HG03342 (cell line): ENCODE data around the gene CTNNA2.

Source experiments
- ATAC-seq: cut with Tn5 transposase; IDR thresholded peaks from one replicate; pipeline ENCODE4 v1.9.1; 2021; ENCODE audit warnings: mild to moderate bottlenecking, moderate library complexity; ENCODE audit not compliant: unreplicated experiment

CTNNA2 gene

DNA sequence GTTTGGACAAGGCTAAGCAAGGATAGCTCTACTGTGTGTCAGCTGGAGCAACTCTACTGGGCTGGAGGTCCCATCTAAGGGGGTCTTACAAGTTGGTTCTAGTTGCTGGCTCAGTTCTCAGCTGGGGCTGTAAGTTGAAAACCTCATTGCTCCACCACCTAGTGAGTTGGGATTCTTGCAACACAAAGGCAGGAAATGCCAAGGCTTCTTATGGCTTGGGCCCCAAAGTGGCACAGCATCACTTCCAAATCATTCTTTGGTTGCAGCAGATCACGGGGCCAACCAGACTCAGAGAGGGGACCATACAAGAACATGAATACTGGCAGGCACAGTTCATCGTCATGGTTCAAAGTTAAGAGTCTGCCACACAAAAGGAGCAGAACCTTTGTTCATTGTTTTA is 459.0 kb downstream of the CTNNA2 start:
- ATAC-seq: no peak

- ATAC-seq: no peak
Observed at GRCh38 chr2:79972661-79973060, 459.8 kb downstream of the CTNNA2 start.

DNA sequence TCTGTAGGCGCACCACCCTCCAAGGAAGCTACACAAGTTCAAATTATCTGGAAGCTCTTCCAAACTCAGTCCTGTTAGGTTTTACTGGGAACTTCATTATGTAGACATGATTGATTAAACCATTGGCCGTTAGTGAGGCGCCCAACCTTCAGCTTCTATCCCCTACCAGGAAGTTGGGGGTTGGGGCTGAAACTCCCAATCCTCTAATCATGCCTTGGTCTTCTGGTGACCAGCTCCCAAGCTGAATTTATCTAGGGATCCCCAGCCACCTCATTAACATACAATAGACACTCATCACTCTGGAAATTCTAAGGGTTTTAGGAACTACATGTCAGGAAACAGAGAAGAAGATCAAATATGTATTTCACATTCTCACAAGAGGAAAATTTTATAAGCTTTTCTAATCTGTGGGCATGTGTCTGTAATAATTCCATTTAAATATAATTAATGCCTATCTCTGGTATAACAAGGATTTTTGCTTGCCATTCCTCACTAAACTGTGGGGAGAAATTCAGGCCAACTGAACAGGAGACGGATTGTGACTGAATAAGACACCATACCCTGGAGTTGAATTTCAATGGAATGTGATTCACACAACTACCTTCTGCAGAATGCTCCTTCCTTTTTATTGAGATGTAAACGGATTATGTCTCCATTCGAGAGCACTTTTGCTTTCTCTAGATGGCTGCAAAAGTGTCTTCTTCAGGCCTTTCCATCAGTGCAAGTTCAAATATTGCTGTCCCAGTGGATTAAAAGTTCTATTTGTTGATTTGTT is 463.1 kb downstream of the CTNNA2 start:
- no peak for ATAC-seq

DNA sequence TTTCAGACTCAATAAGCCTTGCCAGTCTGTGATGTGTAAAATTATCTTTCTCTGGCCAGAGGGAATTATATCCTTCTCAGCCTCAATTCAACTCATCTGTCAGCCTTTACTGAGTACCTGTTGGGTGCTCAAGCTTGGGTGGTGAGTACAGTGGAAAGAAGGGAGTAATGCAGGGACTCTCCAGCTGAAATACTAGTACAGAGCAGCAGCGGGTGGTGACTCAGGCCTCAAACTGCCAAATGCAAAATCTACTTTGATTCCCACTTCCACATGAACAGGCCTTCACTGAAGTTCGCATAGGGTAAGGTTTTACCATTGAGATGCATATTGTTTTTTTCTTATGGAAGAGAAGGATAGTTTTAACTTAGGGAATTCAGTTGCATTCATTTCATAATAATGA is 464.9 kb downstream of the CTNNA2 start:
- ATAC-seq: no peak

- ATAC-seq: no peak
Observed at GRCh38 chr2:79980116-79980515, 467.3 kb downstream of the CTNNA2 start.

- ATAC-seq: no peak
Observed at GRCh38 chr2:79980816-79981215, 468.0 kb downstream of the CTNNA2 start.

DNA sequence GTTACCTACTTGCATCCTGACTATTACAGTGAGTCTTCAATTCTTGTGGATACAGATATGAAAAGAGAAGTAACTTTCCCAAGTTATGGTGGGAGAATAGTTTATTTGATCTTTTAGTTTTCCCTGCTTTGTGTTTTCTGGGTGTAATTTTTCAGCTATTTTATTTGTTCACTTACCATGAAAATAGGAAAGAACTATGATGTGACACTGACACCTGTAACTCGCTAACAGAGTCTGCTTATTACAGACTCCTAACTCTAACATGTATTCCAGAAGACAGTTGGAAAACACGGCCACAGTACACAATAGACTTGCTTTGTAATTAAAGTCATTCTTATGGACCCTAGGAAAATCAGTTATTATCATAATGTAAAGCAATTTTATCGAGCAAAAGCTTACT is 468.5 kb downstream of the CTNNA2 start:
- no peak for ATAC-seq

DNA sequence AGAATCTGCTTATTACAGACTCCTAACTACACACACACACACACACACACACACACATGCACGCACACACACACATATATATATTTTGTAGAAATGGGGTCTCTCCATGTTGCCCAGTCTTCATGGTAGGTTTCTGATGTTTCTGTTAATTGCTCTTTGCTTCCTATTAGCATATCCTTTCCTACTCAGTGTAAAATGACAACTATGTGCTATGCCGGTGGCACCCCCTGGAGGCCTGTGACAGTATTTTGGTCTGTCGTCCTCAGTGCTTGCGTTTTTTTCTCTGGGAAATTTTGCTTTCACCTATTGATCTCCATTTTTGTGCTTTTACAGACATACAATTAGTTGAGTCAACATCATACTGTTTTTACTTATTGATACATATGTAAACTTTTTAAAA is 469.6 kb downstream of the CTNNA2 start:
- no peak for ATAC-seq

DNA sequence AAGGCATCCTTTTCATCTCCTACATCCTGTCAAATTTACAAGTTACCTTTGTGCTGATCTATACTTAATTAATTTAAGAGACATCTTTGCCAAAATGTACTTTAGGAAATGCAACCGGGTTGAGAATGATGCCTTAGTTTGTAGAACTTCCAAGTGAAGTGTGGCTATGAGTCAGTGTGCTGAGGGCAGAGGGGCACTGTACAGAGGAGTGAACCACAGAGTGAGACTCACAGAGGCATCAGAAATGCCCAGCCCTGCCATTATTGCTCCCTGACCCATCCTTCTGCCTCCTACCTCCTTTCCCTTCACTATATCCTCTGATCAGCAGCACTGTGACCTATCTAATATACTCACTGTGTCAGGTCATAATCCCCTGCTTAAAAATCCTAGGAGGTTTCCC is 471.6 kb downstream of the CTNNA2 start:
- ATAC-seq: no peak

GRCh38 chr2:79985145-79985544 is 472.3 kb downstream of the CTNNA2 start:
- ATAC-seq: no peak

- ATAC-seq: no peak
Observed at GRCh38 chr2:79985571-79985970, 472.7 kb downstream of the CTNNA2 start.

DNA sequence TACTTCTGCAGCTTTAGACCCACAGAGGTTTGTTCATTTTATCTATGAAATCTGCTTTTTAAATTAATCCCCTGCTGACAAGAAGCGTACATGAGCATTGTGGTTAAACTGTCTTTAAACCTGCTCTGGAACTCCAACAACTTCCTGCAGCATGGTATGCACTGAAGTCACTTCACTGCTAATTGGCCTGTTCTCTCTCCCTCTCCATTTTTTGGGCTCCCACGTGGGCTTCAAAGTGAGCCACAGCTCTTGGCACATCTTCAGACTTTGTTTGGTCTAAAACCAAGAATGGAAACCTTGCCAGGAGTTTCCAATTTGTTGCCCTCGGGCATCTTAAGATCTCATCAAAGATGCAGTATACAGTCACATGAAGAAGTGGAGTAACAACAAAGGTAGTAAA is 480.3 kb downstream of the CTNNA2 start:
- no peak for ATAC-seq

DNA sequence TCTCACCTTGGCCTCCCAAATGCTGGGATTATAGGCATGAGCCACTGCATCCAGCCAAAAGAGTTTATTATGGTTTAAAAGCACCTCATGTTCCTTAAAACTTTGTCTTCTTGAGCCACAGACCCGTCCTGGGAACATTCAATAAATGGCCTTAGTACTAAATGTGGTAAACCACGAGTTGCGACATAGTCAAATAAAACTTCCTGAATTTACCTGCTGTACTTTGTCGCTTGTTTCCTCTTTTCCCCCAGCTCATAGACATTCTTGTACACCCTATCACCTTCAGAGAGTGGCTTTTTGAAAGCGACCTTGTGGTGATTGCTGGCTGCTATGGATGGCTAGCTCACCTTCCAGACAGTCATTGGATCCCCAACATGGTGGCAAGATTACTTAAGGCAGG is 481.3 kb downstream of the CTNNA2 start:
- no peak for ATAC-seq

GRCh38 chr2:79994965-79995364 is 482.1 kb downstream of the CTNNA2 start:
- ATAC-seq: no peak

DNA sequence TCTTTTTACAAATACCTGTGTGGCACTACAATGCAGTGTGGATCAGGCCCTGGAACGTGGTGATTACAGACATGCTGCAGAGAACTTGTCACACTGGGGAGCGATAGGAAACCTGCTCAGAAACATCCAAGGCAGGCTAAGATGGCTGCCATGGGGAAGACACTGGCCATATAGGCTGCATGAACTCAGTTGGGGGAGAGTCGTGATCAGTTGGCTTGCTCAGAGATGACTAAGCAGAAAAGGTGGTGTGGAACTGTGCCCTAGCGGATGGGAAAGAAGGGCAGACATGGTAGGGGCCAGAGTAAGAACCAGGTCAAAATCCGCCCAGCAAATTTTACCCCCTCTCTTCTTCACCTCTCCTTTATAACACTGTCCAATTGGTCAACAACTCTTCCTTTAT is 483.9 kb downstream of the CTNNA2 start:
- no peak for ATAC-seq

DNA sequence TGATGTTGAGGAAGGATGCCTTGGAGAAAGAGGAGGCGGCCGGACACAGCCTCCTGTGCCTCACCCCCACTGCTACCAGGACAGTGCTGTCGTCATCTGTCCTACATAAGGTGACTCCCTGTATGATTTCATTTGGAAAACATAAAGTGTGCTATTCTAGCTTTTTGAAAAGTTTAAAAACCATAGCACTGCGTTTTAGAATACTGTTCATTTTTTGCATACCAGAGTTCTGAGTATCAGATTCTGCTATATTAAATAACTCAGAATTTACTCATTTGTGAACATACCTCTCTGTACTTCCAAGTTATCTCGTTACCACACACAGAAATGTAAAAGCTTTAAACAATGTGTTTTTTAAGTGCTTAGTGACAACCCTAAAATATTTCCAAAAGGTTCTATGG is 488.9 kb downstream of the CTNNA2 start:
- no peak for ATAC-seq

DNA sequence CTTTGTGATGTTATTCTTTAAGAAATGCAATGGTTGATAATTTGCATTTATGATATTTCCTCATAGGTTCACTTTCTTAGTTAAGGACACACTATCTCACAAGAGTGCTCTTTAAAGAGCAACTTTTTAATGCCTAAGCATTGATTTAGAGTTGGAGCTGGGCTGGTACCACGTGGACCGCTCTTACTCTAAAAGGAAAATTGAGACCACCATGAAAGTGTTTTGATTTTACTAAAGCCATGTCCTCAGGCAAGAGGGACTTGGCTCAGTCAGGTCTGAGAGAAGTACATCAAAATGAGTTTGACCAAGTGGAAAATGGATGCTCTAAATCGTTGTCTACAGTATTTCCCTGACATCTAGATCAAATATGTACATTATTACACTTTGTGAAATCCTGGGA is 489.3 kb downstream of the CTNNA2 start:
- ATAC-seq: no peak

GRCh38 chr2:80002568-80003157 is 489.8 kb downstream of the CTNNA2 start:
- no peak for ATAC-seq

DNA sequence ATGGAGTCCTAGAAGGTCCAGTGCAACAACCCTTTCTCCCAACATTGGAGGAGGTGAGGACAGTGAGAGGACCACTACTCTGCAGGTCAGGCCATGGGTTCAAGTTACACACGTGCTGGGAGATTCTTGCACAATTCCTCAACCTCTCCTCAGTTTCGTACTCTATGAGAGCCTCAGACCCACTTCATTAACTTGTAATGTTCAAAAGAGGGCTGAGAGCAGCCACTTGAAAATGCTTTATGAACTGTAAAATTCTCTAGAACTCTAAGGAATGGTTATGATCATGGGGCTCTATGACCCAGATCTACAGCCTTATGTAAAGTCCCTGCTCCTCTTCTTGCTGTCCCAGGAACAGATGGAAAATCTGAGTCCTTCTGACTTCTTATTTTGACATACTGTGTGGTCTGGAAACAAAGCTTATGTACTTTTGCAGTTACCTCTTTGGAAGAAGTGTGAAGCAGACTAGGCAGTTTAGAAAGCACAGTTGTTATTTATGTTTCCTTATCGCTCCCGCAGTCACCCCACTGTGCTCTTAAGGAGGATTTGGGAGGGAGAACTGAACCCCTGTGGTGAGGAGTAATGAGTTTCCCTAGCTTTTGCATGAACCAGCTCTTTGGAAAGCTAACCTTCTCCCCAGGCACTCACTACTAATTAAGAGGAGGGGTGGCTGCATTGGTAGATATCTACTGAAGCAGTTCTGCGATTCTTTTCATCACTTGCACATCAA is 495.1 kb downstream of the CTNNA2 start:
- no peak for ATAC-seq

GRCh38 chr2:80008596-80008995 is 495.7 kb downstream of the CTNNA2 start:
- no peak for ATAC-seq

DNA sequence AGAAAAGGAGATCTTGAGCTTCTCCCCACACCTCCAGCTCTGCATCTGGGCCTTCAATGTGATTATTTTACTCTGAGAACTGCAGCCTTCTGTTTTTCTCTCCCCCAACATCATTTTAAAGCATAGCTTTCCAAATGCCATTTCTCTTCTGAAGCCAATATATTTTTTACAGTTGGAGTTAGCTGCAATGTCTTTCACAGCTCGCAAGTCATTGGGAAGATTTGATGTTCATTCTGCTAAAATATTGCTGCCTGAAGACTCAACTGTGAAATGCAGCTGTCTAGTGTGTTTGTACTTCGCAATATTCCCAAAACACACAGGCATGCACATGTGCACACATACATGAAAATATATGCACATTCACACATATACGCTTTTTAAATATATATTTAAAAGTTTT is 496.4 kb downstream of the CTNNA2 start:
- ATAC-seq: no peak

DNA sequence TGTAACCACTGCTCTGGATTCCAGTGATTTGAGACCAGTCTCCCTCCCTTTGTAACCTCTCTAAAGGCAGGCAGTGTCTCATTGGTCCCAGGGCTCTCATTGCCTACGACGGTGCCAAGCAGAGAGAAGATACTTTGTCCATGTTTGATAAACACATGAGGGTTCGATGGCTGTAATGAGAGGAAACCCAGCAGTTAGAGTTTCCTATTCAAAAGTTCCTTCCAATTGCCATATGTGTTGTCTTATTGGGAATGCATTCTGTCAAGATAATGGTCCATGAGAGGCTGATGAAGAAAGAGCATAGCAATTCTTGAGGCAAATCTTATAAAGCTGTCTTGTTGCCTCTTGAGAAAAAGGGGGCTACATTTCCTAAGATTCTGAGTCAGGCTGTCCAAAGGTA is 499.2 kb downstream of the CTNNA2 start:
- ATAC-seq: no peak
